Adrenal gland (tissue), 5 donors: ENCODE measurements around the gene CGN.

ENCODE experiments used
- CTCF ChIP-seq, 6 experiments: fragments of 450-650 bp in 4 of 6; fragments of 200-600 bp in 2 of 6; sonication (generic) in 1 of 6; IDR thresholded peaks; 1 replicate in 5 of 6; 2 replicates in 1 of 6; pipeline versions ENCODE4 v1.5.1 to v1.8.0; 2016 to 2021; ENCODE audit warnings: antibody characterized with exemption in 6 of 6, mild to moderate bottlenecking in 2 of 6, moderate library complexity in 1 of 6
- POLR2A ChIP-seq, 2 donors: fragments of 450-650 bp; IDR thresholded peaks; one replicate each; pipeline ENCODE4 v1.6.1; 2017; ENCODE audit warnings: antibody characterized with exemption in 2 of 2, mild to moderate bottlenecking in 2 of 2, moderate library complexity in 1 of 2
- donor health status: DM: no; HTN: no; CAD: no.

- TF ChIP-seq POLR2A (IDR thresholded peaks at IDR 0.05) (no peak), CTCF (IDR thresholded peaks at IDR 0.05) (no peak)
These were observed 4.9 kb downstream of the CGN start for GRCh38 chr1:151516031-151516511.
